Measurements from ENCODE around the gene CLEC16A. TPM values are rescaled to one million over a fixed set of nuclear protein-coding genes. Genes with fewer than 3 reads are reported as not detected.

Gene CLEC16A
- total RNA-seq, 1 donor from 2014 or later, result 33.4 TPM

DNA sequence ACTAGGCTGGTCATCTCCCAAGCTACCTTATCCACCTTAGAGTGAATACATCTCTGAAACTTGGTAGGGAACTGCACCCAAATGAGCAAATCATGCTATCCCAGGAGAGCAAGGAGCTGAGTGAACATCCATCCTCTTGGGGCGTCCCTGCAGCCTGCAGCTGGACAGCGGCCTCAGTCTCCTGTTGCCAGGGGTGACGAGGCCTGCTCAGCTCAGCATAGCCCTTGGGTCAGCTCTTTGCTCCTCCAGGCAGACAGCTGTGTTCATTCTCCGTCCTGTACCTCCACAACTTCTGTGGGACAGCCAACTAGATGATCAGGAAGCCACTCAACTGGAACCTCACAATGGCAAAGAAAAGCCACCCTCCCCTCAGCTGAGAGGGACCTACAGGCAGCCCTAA, 199.8 kb downstream of the CLEC16A start:
- Mint-ChIP-seq H3K27ac (no peak overlapping the region), H3K36me3 (no peaks in the 10 kb centered on the region), H3K4me1 (ENCODE audit: unreplicated experiment) (peaks cover 18% of the 10 kb centered on the region), H3K4me3 (no peak overlapping the region), H3K9me3 (no peaks in the 10 kb centered on the region), H3K27me3 (no peaks in the 10 kb centered on the region)
- no peak for DNase-seq (ENCODE audit: extremely low spot score, unreplicated experiment)
- TF ChIP-seq, protein P1, sequence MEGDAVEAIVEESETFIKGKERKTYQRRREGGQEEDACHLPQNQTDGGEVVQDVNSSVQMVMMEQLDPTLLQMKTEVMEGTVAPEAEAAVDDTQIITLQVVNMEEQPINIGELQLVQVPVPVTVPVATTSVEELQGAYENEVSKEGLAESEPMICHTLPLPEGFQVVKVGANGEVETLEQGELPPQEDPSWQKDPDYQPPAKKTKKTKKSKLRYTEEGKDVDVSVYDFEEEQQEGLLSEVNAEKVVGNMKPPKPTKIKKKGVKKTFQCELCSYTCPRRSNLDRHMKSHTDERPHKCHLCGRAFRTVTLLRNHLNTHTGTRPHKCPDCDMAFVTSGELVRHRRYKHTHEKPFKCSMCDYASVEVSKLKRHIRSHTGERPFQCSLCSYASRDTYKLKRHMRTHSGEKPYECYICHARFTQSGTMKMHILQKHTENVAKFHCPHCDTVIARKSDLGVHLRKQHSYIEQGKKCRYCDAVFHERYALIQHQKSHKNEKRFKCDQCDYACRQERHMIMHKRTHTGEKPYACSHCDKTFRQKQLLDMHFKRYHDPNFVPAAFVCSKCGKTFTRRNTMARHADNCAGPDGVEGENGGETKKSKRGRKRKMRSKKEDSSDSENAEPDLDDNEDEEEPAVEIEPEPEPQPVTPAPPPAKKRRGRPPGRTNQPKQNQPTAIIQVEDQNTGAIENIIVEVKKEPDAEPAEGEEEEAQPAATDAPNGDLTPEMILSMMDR (conservative IDR thresholded peaks at IDR 0.05), result no peak

DNA sequence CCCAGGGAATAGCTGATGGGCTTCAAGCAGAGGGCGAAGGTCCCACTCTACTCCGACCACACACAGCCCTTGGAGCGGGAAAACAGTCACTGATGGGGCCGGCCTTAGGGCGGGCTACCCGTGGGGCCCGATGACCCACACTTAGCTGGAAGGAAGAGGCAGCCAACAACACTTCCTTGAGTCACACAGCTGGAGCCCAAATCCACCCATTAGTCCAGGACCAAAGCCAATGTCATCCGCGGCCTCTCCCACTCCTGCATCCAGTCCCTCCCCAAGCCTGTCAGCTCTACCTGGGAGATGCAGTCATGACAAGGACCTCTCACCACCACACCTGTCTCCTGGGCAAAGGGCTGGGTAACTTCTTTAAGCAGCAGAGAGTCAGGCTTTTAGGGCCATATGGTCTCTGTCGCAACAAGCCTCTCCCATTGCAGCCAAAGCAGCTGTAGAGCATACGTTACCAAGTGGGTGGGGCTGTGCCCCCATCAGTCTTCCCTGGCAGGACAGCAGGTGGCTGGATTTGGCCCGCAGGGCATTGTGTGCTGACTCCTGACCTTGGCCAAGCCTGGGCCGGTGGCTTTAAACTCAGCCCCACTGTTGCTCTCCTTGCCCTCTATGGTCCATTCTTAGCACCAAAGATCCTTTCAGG, 200.9 kb downstream of the CLEC16A start:
- Mint-ChIP-seq H3K4me1 (ENCODE audit: unreplicated experiment) (peaks cover 12% of the 10 kb centered on the region), H3K27ac (no peak overlapping the region), H3K27me3 (no peaks in the 10 kb centered on the region), H3K36me3 (no peaks in the 10 kb centered on the region), H3K4me3 (no peak overlapping the region), H3K9me3 (no peaks in the 10 kb centered on the region)
- no peak for DNase-seq (ENCODE audit: extremely low spot score, unreplicated experiment)
- TF ChIP-seq, protein P1 (conservative IDR thresholded peaks at IDR 0.05), result no peak

DNA sequence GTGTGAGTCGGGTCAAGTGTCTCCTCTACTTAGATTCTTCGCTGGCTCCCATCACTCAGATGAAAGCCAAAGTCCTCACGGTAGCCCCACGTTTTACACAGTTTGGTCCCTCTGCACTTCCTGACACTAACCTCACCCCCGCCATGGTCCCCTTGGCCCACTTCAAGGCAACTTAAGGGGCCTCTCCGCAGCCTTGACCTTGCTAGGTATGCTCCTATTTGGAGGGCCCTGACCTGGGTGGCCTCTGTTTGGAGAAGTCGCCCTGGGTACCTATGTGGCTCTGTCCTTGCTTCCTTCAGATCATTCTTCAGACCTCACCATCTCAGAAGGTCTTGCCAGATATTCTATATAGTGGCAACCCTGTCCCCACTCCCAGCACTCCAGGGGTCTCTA, 201.5 kb downstream of the CLEC16A start:
- H3K27me3 Mint-ChIP-seq, result no peaks in the 10 kb centered on the region
- TF ChIP-seq, protein P1 (conservative IDR thresholded peaks at IDR 0.05), result no peak
- no peak overlapping the region for H3K4me3 Mint-ChIP-seq
- no peaks in the 10 kb centered on the region for H3K36me3 Mint-ChIP-seq
- no peak for DNase-seq (ENCODE audit: extremely low spot score, unreplicated experiment)
- no peak overlapping the region for H3K27ac Mint-ChIP-seq
- H3K4me1 Mint-ChIP-seq (ENCODE audit: unreplicated experiment), result peaks cover 13% of the 10 kb centered on the region
- no peaks in the 10 kb centered on the region for H3K9me3 Mint-ChIP-seq

DNA sequence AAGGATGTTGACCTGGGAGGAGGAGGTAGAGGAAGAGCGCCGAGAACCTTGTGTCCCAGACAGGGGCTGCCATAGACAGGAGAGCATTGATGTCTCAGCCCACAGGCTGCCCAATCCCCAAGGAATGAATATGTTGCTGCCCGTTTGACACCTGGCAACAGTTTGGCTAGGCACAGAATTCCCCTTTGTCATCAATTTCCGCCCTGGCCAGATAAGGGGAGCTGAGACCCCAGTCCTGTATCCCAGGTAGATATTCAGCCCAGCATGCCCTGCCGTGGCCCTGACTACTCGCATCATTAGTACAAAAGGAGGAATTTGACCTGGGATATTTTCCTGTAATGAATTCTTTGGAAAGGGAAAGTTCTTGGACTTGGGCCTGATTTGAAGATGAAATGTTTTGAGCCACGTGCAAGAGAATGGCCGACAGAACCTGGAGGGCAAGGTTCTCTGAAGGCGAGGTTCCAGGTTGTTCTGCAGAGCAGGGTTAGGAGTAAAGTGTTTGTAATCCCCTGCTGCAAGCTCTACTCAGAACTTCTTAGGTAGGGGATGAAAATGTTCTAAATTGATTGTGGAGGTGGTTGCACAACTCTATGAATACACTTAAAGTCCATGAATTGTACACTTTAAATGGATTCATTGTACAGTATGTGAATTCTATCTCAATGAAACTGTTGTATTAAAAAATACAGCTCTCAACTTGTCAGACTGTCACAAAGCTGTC, 202.8 kb downstream of the CLEC16A start:
- DNase-seq (ENCODE audit: extremely low spot score, unreplicated experiment), result no peak
- Mint-ChIP-seq H3K27ac (no peak overlapping the region), H3K36me3 (no peaks in the 10 kb centered on the region), H3K27me3 (no peaks in the 10 kb centered on the region), H3K9me3 (no peaks in the 10 kb centered on the region), H3K4me3 (no peak overlapping the region), H3K4me1 (ENCODE audit: unreplicated experiment) (peaks cover 26% of the 10 kb centered on the region)
- TF ChIP-seq, protein P1 (conservative IDR thresholded peaks at IDR 0.05), result no peak

DNA sequence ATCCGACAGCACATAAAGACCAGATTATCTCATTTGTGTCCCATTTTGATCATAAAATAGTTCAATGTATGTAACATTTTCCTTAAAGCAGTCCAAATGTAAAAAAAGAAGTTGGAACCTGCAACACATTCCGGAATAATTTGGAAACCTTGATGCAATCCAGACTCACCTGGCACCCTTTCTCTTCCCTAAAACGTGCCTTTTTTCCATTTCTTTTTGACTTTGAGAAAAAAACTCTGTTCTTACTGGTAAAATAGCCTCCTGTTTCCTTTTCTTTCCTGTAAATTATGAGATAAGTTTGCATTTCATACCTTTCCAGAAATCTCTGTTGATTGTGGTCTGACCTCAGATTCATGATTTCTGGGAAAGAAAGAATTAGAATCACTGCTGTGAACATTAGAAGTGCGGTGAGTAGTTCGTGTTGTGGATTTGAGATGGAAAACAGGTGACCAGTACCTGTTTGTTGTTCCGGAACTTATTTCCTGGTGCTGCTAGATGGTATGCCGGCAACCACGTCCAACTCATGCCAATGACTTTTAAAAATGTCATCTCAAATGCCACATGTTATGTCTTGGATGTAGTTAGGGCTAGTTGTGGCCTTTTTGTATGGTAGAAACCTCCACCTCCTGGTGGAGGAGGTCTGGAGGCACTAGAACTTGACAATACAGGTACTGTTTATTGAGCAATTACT, 203.5 kb downstream of the CLEC16A start:
- Mint-ChIP-seq H3K27me3 (no peaks in the 10 kb centered on the region), H3K27ac (no peak overlapping the region), H3K4me1 (ENCODE audit: unreplicated experiment) (peaks cover 26% of the 10 kb centered on the region), H3K4me3 (no peak overlapping the region), H3K9me3 (no peaks in the 10 kb centered on the region), H3K36me3 (no peaks in the 10 kb centered on the region)
- TF ChIP-seq, protein P1 (conservative IDR thresholded peaks at IDR 0.05), result no peak
- no peak for DNase-seq (ENCODE audit: extremely low spot score, unreplicated experiment)

Measured in type B pancreatic cell (in vitro differentiated cells).